Measurements from ENCODE around the gene SAA4.
"Not testable (repeated sequence)": the region's sequence is repeated elsewhere in the genome, so short reads cannot be mapped to it uniquely, and the experiment has no call there.

Gene SAA4

GRCh38 chr11:18191376-18191775 is 45.2 kb downstream of the SAA4 start:
- in situ Hi-C loops (cut with HindIII; ENCODE audit: low sequenced_read_pairs): no loop called here

DNA sequence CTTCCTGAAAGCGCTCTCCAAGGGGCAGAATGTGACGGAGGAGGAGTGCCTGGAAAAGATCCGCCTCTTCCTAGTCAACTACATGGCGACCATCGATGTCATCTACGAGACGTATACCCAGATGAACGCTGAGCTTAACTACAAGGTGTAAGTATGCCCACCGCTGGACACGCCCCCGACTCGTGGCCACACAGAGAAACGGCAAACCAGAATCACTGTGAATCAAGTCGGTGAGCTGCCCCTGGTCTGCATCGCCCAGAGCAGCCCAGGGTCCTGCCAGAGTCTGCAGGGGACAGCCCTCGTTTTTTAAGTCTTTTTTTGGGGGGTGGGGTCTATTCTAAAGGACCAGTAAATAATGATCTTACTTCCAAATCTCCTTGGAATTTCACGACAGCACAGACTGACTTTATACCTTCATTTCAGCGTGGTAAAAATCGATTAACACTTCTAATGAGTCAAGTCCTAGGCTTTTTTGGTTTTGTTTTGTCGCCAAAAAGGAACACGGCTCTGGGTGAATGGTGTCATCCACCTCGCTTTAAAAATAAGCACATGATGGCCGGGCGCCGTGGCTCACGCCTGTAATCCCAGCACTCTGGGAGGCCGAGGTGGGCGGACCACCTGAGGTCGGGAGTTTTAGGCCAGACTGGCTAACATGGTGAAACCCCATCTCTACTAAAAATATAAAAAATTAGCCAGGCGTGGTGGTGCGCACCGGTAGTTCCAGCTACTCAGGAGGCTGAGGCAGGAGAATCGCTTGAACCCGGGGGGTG is 46.9 kb downstream of the SAA4 start:
- in situ Hi-C loops (cut with HindIII; ENCODE audit: low sequenced_read_pairs): not testable (repeated sequence)

DNA sequence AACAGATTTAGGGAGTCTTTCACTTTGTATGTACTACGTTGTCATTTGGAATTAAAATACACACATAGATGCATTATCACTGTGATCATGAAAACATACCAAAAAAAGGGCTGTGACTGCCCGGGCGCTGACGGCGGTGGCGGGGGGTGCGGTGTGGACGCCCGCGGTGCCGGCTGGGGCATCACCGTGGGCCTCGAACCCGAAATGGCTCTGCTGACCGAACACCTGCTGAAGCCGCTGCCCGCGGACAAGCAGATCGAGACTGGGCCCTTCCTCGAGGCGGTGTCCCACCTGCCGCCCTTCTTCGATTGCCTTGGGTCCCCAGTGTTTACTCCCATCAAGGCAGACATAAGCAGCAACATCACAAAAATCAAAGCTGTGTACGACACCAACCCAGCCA is 47.8 kb downstream of the SAA4 start:
- in situ Hi-C loops (cut with HindIII; ENCODE audit: low sequenced_read_pairs): no loop called here
